Right lobe of liver (tissue), 6 donors: ENCODE data around the gene PTPRD. TPM values are rescaled to one million over a fixed set of nuclear protein-coding genes. Genes with fewer than 3 reads are reported as not detected.

Experiments
- ATAC-seq, 4 donors: fragments of 200-7000 bp; cut with Tn5 transposase; one replicate each; pipeline ENCODE4 v1.9.1; 2020; ENCODE audit warnings: mild to moderate bottlenecking in 4 of 4, moderate library complexity in 4 of 4
- DNase-seq, 3 donors: peaks; one replicate each; pipeline ENCODE4 v3.0.0-alpha.2; 2020
- H3K27ac ChIP-seq, 3 donors: fragments of 200-600 bp; one replicate each; pipeline ENCODE4 v1.8.0; 2022
- H3K27me3 ChIP-seq, 2 donors: fragments of 200-600 bp; one replicate each; pipeline ENCODE4 v1.8.0; 2022
- H3K36me3 ChIP-seq, 4 donors: fragments of 200-600 bp; sonication (generic) in 1 of 4; one replicate each; pipeline versions ENCODE4 v1.5.1 to v1.8.0; 2017 to 2022; ENCODE audit warnings: control low read depth in 1 of 4
- H3K4me1 ChIP-seq, 4 donors: fragments of 200-600 bp; sonication (generic) in 1 of 4; one replicate each; pipeline versions ENCODE4 v1.5.1 to v1.8.0; 2017 to 2022; ENCODE audit warnings: control low read depth in 1 of 4
- H3K4me3 ChIP-seq, 3 donors: fragments of 200-600 bp; one replicate each; pipeline ENCODE4 v1.8.0; 2022
- H3K9me3 ChIP-seq, 4 donors: fragments of 200-600 bp; sonication (generic) in 1 of 4; one replicate each; pipeline versions ENCODE4 v1.5.1 to v1.8.0; 2017 to 2022; ENCODE audit warnings: control low read depth in 1 of 4
- CTCF ChIP-seq, 4 donors: fragments of 200-600 bp in 3 of 4; fragments of 450-650 bp in 1 of 4; IDR thresholded peaks; one replicate each; pipeline versions ENCODE4 v1.5.1 to v1.8.0; 2016 to 2022; ENCODE audit warnings: antibody characterized with exemption in 4 of 4, mild to moderate bottlenecking in 2 of 4
- POLR2A ChIP-seq: fragments of 450-650 bp; IDR thresholded peaks from one replicate; pipeline ENCODE4 v1.6.1; 2017; ENCODE audit warnings: antibody characterized with exemption, mild to moderate bottlenecking
- WGBS: methylation state at CpG from one replicate; pipeline ENCODE4 v1.1.6; 2018; ENCODE audit warnings: low coverage, low lambda C conversion rate; ENCODE audit not compliant: insufficient coverage; ENCODE audit errors: missing lambda C conversion rate; 5-methylcytosine and 5-hydroxymethylcytosine counted together
- intact Hi-C, 2 donors: fragments of 100-400 bp; cut with DNase I; formaldehyde crosslinking; loops; one replicate each; pipeline versions ENCODE4 v1.11.2 to v1.14.1; 2022
- total RNA-seq, 6 experiments: library from RNA; depleted of rRNA in 2 of 6; stranded (reverse); fragments of >200 nt in 2 of 6; fragmentation: NEBNext Ultra II Directional in 3 of 6; extraction: Animal tissue kit (Norgen Biotek cat#: 25700) in 3 of 6; gene quantifications; one replicate each; pipeline versions ENCODE4 v1.1.0 to v1.2.4, GENCODE V29; 2016 to 2023
- donor health status: DM: no; HTN: yes; CAD: no.
- donor health status: DM: no; HTN: no; CAD: no.
- donor health status: DM: no; HTN: no; CAD: no.
- donor health status: DM: no; HTN: yes; CAD: no.
- donor health status: DM: no; HTN: yes; CAD: no.

Gene PTPRD
- total RNA-seq, 6 experiments from 2014 or later = 5.4 to 29.8 (median 13.9) TPM

DNA sequence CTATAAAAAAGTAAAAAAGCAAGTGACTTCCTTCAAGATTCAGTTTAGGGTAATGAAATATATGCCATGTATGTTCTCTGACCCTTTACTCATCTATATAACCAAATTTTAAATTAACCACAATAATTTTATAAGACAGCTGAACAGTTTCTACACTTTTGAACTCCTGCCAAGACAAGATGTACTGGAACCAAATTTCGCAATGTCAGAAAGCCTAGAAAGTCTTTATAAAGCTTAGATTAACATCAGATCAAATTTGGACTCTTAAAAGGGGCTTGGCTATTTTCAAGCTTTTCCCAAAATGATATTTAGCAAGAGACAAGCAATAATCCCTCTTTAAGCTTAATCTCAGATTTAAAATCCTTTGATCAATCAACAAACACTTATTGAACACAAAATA, 362.6 kb downstream of the PTPRD start:
- Histone ChIP-seq H3K4me3 (no peak overlapping the region), H3K27me3 (no peaks in the 10 kb centered on the region), H3K27ac (no peak overlapping the region), H3K4me1 (no peaks in the 10 kb centered on the region), H3K9me3 (no peaks in the 10 kb centered on the region), H3K36me3 (no peaks in the 10 kb centered on the region)
- intact Hi-C loops = no loop called here
- TF ChIP-seq CTCF (IDR thresholded peaks at IDR 0.05) (no peak), POLR2A (no peak)
- DNase-seq (no peak), ATAC-seq (no peak)
- 24% methylated on average over 1 of the region's 1 CpG for WGBS

DNA sequence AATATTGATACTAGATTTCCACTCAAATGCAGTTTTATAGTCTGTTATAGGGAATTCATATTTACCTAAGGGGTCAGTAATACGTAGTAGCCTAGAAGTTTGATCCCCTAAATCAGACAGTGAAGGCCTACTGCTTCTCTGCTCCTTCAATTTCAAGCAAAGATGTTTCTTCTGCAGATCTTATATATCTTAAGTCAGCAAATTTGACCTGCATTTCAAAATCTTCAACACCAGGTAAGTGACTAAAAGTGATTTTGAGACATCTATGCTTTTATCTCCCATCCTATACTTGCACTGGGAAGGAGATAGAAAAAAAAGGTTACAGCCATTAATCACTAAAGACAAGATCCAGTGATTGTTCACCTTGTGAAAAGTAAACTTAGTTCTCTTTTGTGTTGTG, 363.9 kb downstream of the PTPRD start:
- DNase-seq = no peak
- TF ChIP-seq CTCF (IDR thresholded peaks at IDR 0.05) (no peak), POLR2A (no peak)
- WGBS = 69% methylated on average over 1 of the region's 1 CpG
- no peak for ATAC-seq
- no peaks in the 10 kb centered on the region for H3K4me1 ChIP-seq
- H3K9me3 ChIP-seq = no peaks in the 10 kb centered on the region
- no peak overlapping the region for H3K27ac ChIP-seq
- H3K4me3 ChIP-seq = no peak overlapping the region
- no peaks in the 10 kb centered on the region for H3K36me3 ChIP-seq
- H3K27me3 ChIP-seq = no peaks in the 10 kb centered on the region
- intact Hi-C loops = no loop called here

DNA sequence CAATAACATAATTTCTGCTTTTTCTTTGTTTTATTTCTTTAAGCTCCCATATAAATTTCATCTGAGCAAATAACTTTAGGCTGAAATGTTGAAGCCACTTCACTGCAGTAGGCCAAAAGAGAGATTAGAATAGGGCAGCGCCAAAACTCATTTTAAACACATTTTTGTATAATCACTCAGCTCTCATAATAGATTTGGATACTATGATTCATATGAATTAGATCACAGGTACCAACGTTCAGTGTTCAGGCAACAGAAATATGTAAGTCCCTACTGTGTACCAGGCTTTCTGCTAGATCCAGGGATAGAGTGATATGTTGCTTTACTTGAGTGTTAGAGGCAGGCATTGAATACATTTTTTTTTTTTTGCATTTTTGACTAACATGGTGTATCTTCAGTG, 370.5 kb downstream of the PTPRD start:
- Histone ChIP-seq H3K4me1 (no peaks in the 10 kb centered on the region), H3K27ac (no peak overlapping the region), H3K27me3 (no peaks in the 10 kb centered on the region), H3K4me3 (no peak overlapping the region), H3K36me3 (no peaks in the 10 kb centered on the region), H3K9me3 (no peaks in the 10 kb centered on the region)
- ATAC-seq = no peak
- WGBS = 69% methylated on average over 2 of the region's 2 CpGs
- intact Hi-C loops = no loop called here
- no peak for TF ChIP-seq CTCF (IDR thresholded peaks at IDR 0.05)
- no peak for TF ChIP-seq POLR2A
- no peak for DNase-seq

GRCh38 chr9:10238087-10238486, 374.7 kb downstream of the PTPRD start:
- intact Hi-C loops = no loop called here
- ATAC-seq (no peak), DNase-seq (no peak)
- Histone ChIP-seq H3K9me3 (no peaks in the 10 kb centered on the region), H3K36me3 (no peaks in the 10 kb centered on the region), H3K4me1 (no peaks in the 10 kb centered on the region), H3K27me3 (no peaks in the 10 kb centered on the region), H3K4me3 (no peak overlapping the region), H3K27ac (no peak overlapping the region)
- WGBS = 100% methylated on average over 1 of the region's 1 CpG
- TF ChIP-seq CTCF (IDR thresholded peaks at IDR 0.05) (no peak), POLR2A (no peak)

DNA sequence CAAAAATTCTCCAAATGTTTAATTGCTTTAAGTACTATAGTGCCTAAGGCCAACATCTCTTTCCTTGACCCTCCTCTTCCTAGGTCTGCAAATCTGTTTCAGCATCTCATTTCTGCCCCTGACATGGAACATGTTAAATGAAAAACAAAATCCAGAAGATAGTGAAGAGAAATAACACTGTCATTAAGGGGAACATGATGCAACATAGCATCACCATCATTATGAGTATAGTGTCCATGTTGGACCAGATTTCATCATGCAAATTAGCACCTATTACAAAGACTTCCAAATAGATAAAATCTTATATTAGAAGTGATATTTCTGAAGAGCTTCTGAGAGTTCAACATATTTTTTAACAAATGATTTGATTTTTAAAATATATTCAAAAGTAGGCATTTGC, 375.2 kb downstream of the PTPRD start:
- Histone ChIP-seq H3K27ac (no peak overlapping the region), H3K4me3 (no peak overlapping the region), H3K27me3 (no peaks in the 10 kb centered on the region), H3K4me1 (no peaks in the 10 kb centered on the region), H3K9me3 (no peaks in the 10 kb centered on the region), H3K36me3 (no peaks in the 10 kb centered on the region)
- no peak for ATAC-seq
- no peak for DNase-seq
- no peak for TF ChIP-seq CTCF (IDR thresholded peaks at IDR 0.05)
- no peak for TF ChIP-seq POLR2A
- intact Hi-C loops = no loop called here
